Measurements from ENCODE around the gene DCDC1.

- TF ChIP-seq, protein P1, sequence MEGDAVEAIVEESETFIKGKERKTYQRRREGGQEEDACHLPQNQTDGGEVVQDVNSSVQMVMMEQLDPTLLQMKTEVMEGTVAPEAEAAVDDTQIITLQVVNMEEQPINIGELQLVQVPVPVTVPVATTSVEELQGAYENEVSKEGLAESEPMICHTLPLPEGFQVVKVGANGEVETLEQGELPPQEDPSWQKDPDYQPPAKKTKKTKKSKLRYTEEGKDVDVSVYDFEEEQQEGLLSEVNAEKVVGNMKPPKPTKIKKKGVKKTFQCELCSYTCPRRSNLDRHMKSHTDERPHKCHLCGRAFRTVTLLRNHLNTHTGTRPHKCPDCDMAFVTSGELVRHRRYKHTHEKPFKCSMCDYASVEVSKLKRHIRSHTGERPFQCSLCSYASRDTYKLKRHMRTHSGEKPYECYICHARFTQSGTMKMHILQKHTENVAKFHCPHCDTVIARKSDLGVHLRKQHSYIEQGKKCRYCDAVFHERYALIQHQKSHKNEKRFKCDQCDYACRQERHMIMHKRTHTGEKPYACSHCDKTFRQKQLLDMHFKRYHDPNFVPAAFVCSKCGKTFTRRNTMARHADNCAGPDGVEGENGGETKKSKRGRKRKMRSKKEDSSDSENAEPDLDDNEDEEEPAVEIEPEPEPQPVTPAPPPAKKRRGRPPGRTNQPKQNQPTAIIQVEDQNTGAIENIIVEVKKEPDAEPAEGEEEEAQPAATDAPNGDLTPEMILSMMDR (IDR thresholded peaks at IDR 0.05), result no peak
- no peak for TF ChIP-seq POLR2A (IDR thresholded peaks at IDR 0.05)
Measured at GRCh38 chr11:30826911-30827310, 542.6 kb downstream of the DCDC1 start.
